ENCODE measurements around the gene CCDC89. TPM values are rescaled to one million over a fixed set of nuclear protein-coding genes. Genes with fewer than 3 reads are reported as not detected.

Gene CCDC89
- total RNA-seq, 1 experiment from 2014 or later = 2.0 TPM

DNA sequence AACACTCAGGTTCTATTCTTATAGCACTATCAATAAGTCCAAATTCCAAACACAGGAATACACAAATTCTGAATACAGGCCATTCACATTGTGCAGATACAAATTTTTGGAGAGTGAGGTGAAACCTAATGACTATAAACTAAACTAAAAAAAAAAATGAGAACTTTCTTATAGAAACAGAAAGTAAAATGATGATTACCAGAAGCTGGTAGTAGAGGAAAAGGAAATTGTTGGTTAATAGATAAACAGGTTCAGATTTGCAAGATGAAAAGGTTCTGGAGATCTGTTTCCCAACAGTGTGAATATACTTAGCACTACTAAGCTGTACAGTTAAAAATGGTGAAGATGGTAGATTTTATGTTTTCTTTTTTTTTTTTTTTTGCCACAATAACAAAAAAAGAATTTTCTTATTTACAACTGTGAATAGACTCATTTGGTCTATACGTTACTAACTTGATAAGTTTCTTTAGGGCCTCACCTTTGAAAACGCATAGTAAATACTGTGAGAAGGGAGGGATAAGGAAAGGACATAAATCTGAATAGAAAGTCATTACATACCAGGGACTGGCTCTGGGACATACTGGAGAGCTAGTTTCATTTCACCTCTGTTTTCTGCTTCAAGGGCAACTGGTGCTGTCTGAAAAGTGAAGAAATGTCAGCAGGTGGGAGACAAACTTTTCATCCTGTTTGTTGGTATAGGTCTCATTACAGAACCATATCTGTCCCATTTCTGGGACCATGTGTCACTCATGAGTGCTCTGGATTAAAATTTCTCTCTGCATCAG is 14.2 kb upstream of the CCDC89 start:
- Histone ChIP-seq H3K4me3 (ENCODE audit: low read depth, low read length) (no peak overlapping the region), H3K36me3 (ENCODE audit: control insufficient read depth, insufficient read depth, low read length) (0 out of 2 replicates have a peak, but pooled peaks cover 2% of the 10 kb centered on the region), H3K27me3 (replicated peaks; ENCODE audit: control insufficient read depth, insufficient read depth, low read length) (no peaks in the 10 kb centered on the region), H3K4me1 (no peaks in the 10 kb centered on the region), H3K9me3 (0 out of 2 replicates have a peak, but pooled peaks cover 7% of the 10 kb centered on the region)
- DNase-seq = no peak
- no TSS peak for BruUV-seq (replicated peaks)
- no peak overlapping the region for H3K4me3 Mint-ChIP-seq (ENCODE audit: unreplicated experiment)
- no peaks in the 10 kb centered on the region for H3K9me3 Mint-ChIP-seq (ENCODE audit: unreplicated experiment)
- H3K27ac Mint-ChIP-seq (ENCODE audit: unreplicated experiment) = no peak overlapping the region
- peaks cover 16% of the 10 kb centered on the region for H3K36me3 Mint-ChIP-seq (ENCODE audit: insufficient read depth, unreplicated experiment)
- no peaks in the 10 kb centered on the region for H3K27me3 Mint-ChIP-seq (ENCODE audit: insufficient read depth, unreplicated experiment)
- no peaks in the 10 kb centered on the region for H3K4me1 Mint-ChIP-seq (ENCODE audit: low read depth, unreplicated experiment)
- intact Hi-C loops (cut with micrococcal nuclease; ENCODE audit: unreplicated experiment) = loop anchor here (10.0 kb wide), 2 partner anchors 245 to 305 kb away; no protein-coding TSS in a partner anchor
- CTCF ChIA-PET = no interaction called here
- no peak for TF ChIP-seq CTCF (IDR thresholded peaks at IDR 0.05; ENCODE audit: insufficient read depth in 1 of 2, low read depth in 1 of 2, low read length in 1 of 2, severe bottlenecking in 1 of 2, unreplicated experiment in 1 of 2)
- POLR2A ChIA-PET = interaction anchor here (0.6 kb wide), 1 partner anchor 36 kb away, joined by 4 read pairs; no protein-coding TSS in a partner anchor

DNA sequence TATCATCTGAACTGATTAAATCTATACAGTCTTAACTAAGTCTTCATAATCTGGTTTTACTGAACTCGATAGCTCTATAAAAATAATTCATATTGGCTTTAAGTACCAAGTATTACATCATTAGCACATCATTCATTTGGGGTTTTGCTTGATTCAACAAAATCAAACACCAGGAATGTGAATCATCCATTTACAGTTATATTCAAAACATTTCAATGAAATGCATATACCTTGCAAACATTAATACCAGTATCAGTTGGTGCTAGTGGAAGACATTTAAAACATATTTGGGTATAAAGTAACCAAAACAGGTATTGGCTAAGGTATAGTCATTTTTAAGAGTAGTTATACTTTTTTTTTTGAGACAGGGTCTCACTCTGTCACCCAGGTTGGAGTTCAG is 12.2 kb upstream of the CCDC89 start:
- Mint-ChIP-seq H3K4me1 (ENCODE audit: low read depth, unreplicated experiment) (no peaks in the 10 kb centered on the region), H3K36me3 (ENCODE audit: insufficient read depth, unreplicated experiment) (peaks cover 10% of the 10 kb centered on the region), H3K27me3 (ENCODE audit: insufficient read depth, unreplicated experiment) (no peaks in the 10 kb centered on the region), H3K4me3 (ENCODE audit: unreplicated experiment) (no peak overlapping the region), H3K27ac (ENCODE audit: unreplicated experiment) (no peak overlapping the region), H3K9me3 (ENCODE audit: unreplicated experiment) (no peaks in the 10 kb centered on the region)
- no peak for TF ChIP-seq CTCF (IDR thresholded peaks at IDR 0.05; ENCODE audit: insufficient read depth in 1 of 2, low read depth in 1 of 2, low read length in 1 of 2, severe bottlenecking in 1 of 2, unreplicated experiment in 1 of 2)
- Histone ChIP-seq H3K27me3 (replicated peaks; ENCODE audit: control insufficient read depth, insufficient read depth, low read length) (no peaks in the 10 kb centered on the region), H3K9me3 (0 out of 2 replicates have a peak, but pooled peaks cover 5% of the 10 kb centered on the region), H3K36me3 (ENCODE audit: control insufficient read depth, insufficient read depth, low read length) (peaks cover 3% of the 10 kb centered on the region; the same call in 1 of the 2 replicates), H3K4me1 (no peaks in the 10 kb centered on the region), H3K4me3 (ENCODE audit: low read depth, low read length) (no peak overlapping the region)
- BruUV-seq (replicated peaks) = no TSS peak
- ChIA-PET CTCF (no interaction called here), POLR2A (no interaction called here)
- DNase-seq = no peak
- intact Hi-C loops (cut with micrococcal nuclease; ENCODE audit: unreplicated experiment) = loop anchor here (10.0 kb wide), 2 partner anchors 247 to 307 kb away; no protein-coding TSS in a partner anchor

- TF ChIP-seq CTCF (IDR thresholded peaks at IDR 0.05; ENCODE audit: insufficient read depth in 1 of 2, low read depth in 1 of 2, low read length in 1 of 2, severe bottlenecking in 1 of 2, unreplicated experiment in 1 of 2) = no peak
- no peak overlapping the region for H3K4me3 Mint-ChIP-seq (ENCODE audit: unreplicated experiment)
- H3K27me3 Mint-ChIP-seq (ENCODE audit: insufficient read depth, unreplicated experiment) = no peaks in the 10 kb centered on the region
- Histone ChIP-seq H3K4me3 (ENCODE audit: low read depth, low read length) (no peak overlapping the region), H3K9me3 (0 out of 2 replicates have a peak, but pooled peaks cover under 1% of the 10 kb centered on the region), H3K36me3 (ENCODE audit: control insufficient read depth, insufficient read depth, low read length) (peaks cover 4% of the 10 kb centered on the region; the same call in 1 of the 2 replicates), H3K27me3 (replicated peaks; ENCODE audit: control insufficient read depth, insufficient read depth, low read length) (no peaks in the 10 kb centered on the region), H3K4me1 (no peaks in the 10 kb centered on the region)
- POLR2A ChIA-PET = no interaction called here
- no peaks in the 10 kb centered on the region for H3K9me3 Mint-ChIP-seq (ENCODE audit: unreplicated experiment)
- CTCF ChIA-PET = no interaction called here
- peaks cover 14% of the 10 kb centered on the region for H3K36me3 Mint-ChIP-seq (ENCODE audit: insufficient read depth, unreplicated experiment)
- intact Hi-C loops (cut with micrococcal nuclease; ENCODE audit: unreplicated experiment) = loop anchor here (10.0 kb wide), 2 partner anchors 247 to 307 kb away; no protein-coding TSS in a partner anchor
- no peak for DNase-seq
- H3K4me1 Mint-ChIP-seq (ENCODE audit: low read depth, unreplicated experiment) = no peaks in the 10 kb centered on the region
- H3K27ac Mint-ChIP-seq (ENCODE audit: unreplicated experiment) = no peak overlapping the region
- no TSS peak for BruUV-seq (replicated peaks)
Observed at GRCh38 chr11:85697747-85698146, 11.8 kb upstream of the CCDC89 start.
